Measurements from ENCODE around the gene PFDN1.
"Not testable (repeated sequence)": the region's sequence is repeated elsewhere in the genome, so short reads cannot be mapped to it uniquely, and the experiment has no call there.

Gene PFDN1, protein sequence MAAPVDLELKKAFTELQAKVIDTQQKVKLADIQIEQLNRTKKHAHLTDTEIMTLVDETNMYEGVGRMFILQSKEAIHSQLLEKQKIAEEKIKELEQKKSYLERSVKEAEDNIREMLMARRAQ

DNA sequence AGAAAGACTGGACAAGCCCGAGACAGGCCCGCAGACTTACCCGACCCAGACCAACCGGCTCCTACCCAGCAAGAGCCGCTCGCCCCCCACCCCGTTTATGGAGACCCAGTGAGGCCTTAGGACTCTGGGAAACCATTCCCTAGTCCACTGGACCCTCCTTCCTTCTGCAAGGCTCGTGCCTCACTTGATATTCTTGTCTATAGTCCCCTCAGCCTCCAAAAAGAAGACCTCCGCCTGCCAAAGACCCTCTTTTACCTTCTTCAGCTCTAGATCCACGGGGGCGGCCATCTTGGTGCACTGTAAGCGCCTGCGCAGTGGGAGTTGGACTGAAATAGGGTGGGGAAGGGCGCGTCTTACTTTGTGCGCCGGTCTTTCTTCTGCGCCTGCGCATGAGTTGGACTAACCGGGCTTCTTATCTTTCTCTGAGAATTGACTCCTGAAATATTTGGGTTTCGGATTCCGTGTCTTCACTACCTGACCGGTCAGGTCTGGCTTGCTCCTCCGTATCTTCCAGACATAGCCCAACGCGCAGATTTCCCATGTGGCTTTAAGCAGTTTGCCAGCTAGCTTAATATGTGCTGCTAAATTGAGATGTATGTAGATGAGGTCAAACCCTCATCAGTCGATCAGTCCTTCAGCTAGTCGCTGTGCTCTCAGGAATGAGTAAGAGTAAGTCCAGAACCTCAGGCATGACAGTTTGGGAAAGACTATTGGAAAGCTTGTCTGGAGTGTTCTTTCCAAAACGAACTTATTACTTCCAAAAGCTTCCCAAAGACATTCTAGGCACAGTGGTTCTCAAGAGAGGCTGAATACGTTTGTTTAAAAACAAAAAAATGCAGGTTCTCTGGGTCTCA, at the start of gene PFDN1:
PFDN1 (minus strand) TSS at position 316 of the 854 bp plus-strand sequence; CDS start at position 288, 28 bp downstream.
- DNase-seq (ENCODE audit: low spot score), result peak; percentile 91

DNA sequence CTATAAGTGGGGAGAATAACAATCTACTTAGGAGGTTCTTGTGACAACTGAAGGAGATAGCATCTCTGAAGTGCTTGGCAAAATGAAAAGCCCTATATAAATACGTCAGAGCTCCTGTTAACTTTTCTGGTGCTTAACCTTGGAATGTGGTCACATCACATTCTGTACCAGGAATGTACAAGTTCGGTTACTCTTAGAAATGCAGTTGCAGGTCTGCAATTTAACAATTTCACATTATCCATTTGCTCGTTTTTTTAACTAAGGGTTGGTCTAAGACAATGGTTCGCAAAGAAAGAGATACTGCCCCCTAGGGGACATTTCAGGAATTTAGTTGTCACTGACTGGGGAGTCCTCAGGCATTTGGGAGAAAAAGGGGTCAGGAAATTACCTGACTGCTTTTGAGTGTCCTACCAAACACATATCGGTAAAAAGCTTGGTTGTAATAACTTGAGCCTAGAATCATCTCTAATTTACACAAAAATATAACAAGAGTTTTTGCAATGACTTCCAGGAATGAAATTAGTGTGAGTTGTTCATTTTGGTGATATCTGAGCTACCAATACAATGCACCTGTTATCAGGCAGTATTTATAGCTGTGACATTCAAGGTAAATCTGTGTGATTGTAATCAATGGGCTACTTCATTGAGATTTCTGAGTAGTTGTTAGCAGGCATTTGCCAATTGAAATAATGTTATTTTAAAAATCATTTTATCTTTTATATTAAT, 48.9 kb upstream of the PFDN1 start:
- peak; percentile 75 for DNase-seq (ENCODE audit: low spot score)

- no peak for DNase-seq (ENCODE audit: low spot score)
Observed at GRCh38 chr5:140349244-140349643, 46.3 kb upstream of the PFDN1 start.

DNA sequence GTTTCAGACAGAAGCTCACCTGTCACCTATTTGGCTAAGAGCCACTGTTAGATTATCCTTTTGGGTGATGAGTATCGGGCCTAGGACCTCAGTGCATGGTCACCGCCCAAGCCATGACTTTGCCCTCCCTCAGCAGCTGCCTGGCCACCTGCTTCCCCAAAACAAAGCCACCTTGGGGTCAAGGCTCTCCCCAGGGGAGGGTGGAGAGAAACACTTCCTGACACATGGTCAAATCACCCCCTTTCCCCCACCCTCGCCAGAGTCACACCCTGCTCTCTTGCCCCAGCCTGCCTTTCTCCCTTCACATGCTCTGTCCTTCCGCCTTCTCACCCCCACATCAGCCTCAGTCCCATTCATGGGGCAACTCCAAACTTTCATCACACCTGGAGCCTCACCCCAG, 45.2 kb upstream of the PFDN1 start:
- DNase-seq (ENCODE audit: low spot score), result no peak

- DNase-seq (ENCODE audit: low spot score), result no peak
Observed at GRCh38 chr5:140347360-140347759, 44.5 kb upstream of the PFDN1 start.

GRCh38 chr5:140346348-140347221, 43.7 kb upstream of the PFDN1 start, which contains the start of gene HBEGF:
Gene HBEGF (minus strand): TSS chr5:140346603. CDS start chr5:140346328, 275 bp downstream.
- peak; percentile 89 for DNase-seq (ENCODE audit: low spot score)

- peak; percentile 83 for DNase-seq (ENCODE audit: low spot score)
Observed at GRCh38 chr5:140345919-140346347, 43.0 kb upstream of the PFDN1 start.

GRCh38 chr5:140344683-140345423, 42.0 kb upstream of the PFDN1 start:
- DNase-seq (ENCODE audit: low spot score), result peak; percentile 38

GRCh38 chr5:140343849-140344248, 40.9 kb upstream of the PFDN1 start:
- DNase-seq (ENCODE audit: low spot score), result not testable (repeated sequence)

DNA sequence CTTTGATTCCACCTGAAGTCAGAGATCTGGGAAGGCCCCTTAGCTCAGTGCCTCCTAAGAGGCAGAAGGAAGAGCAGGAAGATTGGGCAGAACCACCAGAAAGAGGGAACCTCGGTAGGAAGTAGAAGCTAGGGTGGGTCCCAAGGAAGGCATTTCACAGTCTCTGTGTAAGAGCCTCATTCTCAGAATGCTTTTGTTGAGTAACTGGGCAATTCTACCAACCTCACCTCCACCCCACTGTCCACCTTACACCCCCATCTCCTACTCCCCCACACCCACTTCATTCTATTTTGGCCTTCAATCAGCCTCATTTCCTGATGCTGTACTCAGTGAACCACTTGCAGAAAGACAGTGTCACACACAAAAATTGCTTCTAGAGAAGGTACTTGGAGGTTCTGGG, 40.0 kb upstream of the PFDN1 start:
- DNase-seq (ENCODE audit: low spot score), result no peak

DNA sequence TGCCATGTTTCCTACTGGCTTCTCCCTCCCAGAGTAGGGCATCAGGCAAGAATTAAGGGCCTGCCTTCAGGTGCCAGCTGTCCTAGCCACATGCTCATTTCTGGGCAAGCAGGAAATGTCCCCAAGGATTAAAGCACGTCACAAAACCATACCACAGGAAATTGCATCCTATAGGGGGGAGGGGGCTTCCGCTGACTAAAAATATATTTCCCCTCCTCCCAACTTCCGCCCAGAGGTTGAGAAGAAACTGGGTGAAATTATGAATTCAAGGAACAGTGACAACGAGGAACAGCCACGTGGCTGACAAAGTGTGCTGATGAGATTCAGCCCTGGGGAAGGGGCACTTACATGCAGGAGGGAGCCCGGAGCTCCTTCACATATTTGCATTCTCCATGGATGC, 39.4 kb upstream of the PFDN1 start:
- DNase-seq (ENCODE audit: low spot score), result no peak

DNA sequence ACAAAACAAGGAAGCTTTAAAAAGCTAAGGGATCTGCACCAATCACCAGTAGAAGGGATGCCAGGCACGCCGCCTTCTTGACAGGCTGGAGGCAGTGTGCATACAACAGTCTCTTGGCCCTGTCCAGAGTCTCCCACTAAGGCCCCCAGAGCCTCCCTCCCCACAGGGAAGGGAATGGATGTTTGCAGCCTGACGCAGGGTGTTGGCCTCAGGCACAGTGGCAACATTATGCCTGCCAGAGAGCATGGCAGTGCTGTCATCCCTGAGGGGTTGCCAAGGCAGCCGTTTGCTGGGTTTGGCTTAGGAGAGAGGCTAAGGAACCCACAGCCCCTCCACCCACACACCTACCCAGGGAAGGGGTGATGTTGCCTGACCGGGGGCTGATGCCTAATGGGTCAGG, 38.7 kb upstream of the PFDN1 start:
- DNase-seq (ENCODE audit: low spot score), result no peak

DNA sequence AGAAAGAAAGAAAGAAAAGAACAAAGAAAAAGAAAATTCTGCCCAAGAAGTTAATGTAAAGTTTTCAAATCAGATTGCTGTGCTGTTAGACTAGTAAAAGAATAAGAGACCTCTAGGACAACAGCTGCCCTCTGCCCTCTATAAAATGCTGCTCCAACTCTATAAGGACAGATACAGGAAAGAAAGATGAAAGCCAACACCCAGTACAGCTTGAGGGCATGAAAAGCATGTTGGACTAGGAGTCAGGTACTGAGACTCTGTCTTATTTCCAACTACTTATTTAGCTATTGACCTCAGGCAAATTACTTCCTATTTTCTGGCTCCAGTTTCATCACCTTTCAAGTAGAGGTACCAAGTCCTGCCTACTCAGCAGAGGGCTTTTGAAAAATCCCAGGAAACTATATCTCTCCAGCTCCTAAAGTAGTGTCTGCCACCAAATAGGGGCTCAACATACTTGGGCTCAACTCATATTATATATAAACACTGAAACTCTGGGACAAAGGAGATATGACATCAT, 37.8 kb upstream of the PFDN1 start:
- DNase-seq (ENCODE audit: low spot score), result no peak

DNA sequence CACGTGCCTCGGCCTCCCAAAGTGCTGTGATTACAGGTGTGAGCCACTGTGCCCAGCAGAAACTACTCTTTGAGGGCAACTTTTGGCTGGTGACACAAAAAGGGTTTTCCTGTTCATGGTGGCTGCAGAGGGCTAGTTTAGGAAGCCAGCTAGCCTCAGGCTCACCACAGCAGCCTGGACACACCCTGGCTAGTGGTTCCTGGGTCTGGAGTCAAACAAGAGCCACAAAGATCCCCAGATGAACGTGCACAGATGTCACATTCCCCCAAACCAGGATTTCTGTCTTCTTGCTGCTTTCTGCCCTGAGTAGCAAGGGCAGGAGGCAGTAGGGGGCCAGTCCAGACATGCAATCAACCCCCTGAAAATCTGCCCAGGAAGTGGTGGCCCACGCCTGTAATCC, 36.7 kb upstream of the PFDN1 start:
- no peak for DNase-seq (ENCODE audit: low spot score)

DNA sequence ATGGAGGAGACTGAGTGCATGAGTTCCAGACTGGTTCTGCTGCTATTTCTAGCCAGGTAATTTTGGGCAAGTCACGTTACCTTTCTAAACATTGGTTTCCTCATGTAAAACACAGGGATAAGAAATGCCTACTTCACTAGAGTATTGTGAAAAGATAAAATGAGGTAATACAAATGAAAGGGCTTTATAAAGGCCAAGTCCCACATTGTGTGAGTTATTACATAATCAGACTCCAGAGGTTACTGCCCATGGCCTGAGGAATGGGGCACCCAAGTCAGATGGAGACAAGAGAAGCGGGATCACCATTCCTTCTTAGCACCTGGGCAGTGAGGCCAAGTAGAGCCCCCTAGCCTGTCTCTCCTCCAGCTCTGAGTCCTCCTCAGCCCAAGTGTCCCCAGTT, 36.0 kb upstream of the PFDN1 start:
- no peak for DNase-seq (ENCODE audit: low spot score)

DNA sequence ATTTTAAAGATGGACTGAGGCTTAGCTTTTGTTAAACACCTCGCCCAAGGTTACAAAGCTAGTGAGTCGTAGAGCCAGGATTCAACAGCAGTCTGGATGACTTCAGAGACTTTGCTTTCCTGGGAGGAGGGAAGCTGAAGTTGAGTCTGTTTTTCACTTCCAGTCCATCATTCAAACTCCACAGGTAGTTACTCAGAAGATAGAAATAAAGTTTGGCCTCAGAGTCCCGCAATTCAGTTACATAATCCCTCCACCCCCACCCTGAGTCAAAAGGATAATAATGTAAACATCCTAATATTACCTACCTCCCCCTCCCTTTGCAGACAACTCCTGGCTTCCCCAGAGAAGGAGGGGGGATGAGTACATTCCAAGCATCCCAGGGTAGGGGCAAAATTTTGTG, 35.4 kb upstream of the PFDN1 start:
- DNase-seq (ENCODE audit: low spot score), result no peak

DNA sequence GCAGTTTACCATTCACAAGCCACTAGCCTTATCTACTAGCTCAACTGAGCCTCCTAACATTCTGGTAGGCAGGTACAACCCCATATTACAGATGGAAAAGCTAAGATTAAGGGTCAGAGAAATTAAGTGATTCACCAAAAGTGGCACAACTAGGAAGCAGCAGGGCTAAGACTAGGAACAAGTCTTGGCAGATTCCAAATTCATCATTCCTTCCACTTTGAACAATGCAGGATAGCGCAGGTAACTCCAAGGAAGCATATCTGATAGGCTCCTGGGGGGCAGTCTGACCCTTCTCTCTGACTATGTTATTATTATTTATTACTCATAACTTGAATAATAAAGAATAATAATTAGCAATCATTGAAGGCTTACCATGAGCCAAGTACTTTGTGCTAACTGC, 35.0 kb upstream of the PFDN1 start:
- no peak for DNase-seq (ENCODE audit: low spot score)

GRCh38 chr5:140336388-140336787, 33.5 kb upstream of the PFDN1 start:
- DNase-seq (ENCODE audit: low spot score), result no peak

DNA sequence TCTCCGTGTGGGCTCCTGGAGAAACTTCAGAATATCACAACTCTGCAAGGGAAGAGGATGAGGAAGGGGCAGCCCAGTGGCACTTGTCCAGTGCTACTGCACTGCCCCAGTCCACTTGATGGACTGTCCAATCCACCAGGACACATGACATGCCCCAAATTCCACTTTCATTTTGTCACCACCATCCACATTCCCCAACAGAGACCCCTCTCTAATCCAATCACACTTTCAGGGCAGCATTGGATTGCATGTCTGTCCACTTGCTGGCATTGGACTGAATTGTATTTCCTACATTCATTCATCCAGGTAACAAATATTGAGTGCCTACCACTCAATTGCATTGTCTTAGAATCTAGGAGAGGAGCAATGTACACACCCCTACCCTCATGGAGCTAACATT, 28.7 kb upstream of the PFDN1 start:
- no peak for DNase-seq (ENCODE audit: low spot score)

GRCh38 chr5:140329739-140330481, 27.0 kb upstream of the PFDN1 start:
- no peak for DNase-seq (ENCODE audit: low spot score)
